Suprapubic skin (tissue), 4 donors: ENCODE results near the gene PRR3.

ENCODE experiments used
- EP300 ChIP-seq: sonication (generic); formaldehyde crosslinking; IDR thresholded peaks from one replicate; pipeline ENCODE4 v1.6.1; 2017; ENCODE audit warnings: antibody characterized with exemption
- POLR2A ChIP-seq, 2 donors: fragments of 450-650 bp; IDR thresholded peaks; one replicate each; pipeline ENCODE4 v1.6.1; 2017; ENCODE audit warnings: antibody characterized with exemption in 2 of 2, mild to moderate bottlenecking in 2 of 2, moderate library complexity in 2 of 2
- POLR2AphosphoS5 ChIP-seq, 3 donors: sonication (generic); formaldehyde crosslinking; IDR thresholded peaks; one replicate each; pipeline ENCODE4 v1.6.1; 2017; ENCODE audit warnings: antibody characterized with exemption in 3 of 3
- TF ChIP-seq, protein P1 (sequence below), 2 donors: fragments of 200-600 bp in 1 of 2; fragments of 450-650 bp in 1 of 2; sonication (generic) in 1 of 2; IDR thresholded peaks; one replicate each; pipeline ENCODE4 v1.5.1; 2016 to 2019; ENCODE audit warnings: antibody characterized with exemption in 2 of 2, mild to moderate bottlenecking in 1 of 2, moderate library complexity in 1 of 2

DNA sequence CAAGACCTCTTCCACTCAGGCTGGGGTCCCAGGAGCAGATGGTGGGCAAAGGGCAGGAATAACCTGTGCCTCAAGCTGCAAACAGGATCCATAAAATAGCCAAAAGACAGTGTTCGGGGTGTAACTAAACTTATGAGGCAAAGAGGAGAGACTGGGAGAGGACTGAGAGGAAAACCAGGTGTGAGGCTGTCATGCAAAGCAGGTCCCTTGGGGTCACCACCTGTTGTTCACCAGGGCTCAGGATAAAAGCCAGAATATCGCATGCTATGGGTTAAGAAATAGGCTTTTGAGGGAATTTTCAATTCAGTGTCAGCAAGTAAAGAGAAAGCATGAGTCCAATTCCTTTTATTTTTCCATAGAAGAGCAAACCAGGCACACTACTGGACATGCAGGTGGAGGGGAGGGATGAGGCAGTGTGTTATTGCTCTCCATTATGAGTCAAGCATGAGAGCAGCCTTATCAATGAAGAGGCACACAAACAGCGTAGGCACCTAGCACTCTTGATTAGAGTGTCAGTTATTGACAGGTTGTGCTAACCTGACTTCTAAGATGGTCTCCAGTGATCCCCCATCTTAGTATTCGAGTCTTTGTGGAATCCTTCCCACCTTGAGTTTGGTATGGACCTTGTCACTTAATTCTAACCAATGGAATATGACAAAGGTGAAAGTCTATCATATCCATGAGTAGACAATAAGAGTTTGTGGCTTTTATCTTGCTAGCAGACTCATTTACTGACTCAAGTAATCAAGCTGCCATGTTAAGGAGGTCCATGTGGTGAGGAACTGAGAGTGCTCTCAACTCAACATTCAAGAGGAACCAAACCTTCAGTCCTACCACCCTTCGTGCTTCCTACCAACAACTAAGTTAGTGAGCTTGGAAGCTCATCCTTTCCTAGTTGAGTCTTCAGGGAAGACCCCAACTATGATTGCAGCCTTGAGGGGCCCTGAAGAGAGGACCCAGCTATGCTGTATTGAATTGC is 49.0 kb upstream of the PRR3 start:
- TF ChIP-seq POLR2A (IDR thresholded peaks at IDR 0.05) = no peak
- TF ChIP-seq, protein P1, sequence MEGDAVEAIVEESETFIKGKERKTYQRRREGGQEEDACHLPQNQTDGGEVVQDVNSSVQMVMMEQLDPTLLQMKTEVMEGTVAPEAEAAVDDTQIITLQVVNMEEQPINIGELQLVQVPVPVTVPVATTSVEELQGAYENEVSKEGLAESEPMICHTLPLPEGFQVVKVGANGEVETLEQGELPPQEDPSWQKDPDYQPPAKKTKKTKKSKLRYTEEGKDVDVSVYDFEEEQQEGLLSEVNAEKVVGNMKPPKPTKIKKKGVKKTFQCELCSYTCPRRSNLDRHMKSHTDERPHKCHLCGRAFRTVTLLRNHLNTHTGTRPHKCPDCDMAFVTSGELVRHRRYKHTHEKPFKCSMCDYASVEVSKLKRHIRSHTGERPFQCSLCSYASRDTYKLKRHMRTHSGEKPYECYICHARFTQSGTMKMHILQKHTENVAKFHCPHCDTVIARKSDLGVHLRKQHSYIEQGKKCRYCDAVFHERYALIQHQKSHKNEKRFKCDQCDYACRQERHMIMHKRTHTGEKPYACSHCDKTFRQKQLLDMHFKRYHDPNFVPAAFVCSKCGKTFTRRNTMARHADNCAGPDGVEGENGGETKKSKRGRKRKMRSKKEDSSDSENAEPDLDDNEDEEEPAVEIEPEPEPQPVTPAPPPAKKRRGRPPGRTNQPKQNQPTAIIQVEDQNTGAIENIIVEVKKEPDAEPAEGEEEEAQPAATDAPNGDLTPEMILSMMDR (IDR thresholded peaks at IDR 0.05) = no peak
- no peak for TF ChIP-seq EP300
- no peak for TF ChIP-seq POLR2AphosphoS5 (IDR thresholded peaks at IDR 0.05)
